H1 (cell line): ENCODE data around the gene ADIPOQ. TPM values are rescaled to one million over a fixed set of nuclear protein-coding genes. Genes with fewer than 3 reads are reported as not detected.

ENCODE experiments used
- CTCF ChIA-PET: fragments of 300-600 bp; sonication (Branson Sonifier 250); formaldehyde crosslinking; loops from one replicate; lab custom pipeline; 2021; ENCODE audit not compliant: partially characterized antibody; lab: Charles Lee
- POLR2A ChIA-PET: fragments of 300-600 bp; sonication (Branson Sonifier 250); formaldehyde crosslinking; loops from one replicate; lab custom pipeline; 2021; ENCODE audit warnings: inconsistent platforms; ENCODE audit not compliant: partially characterized antibody; lab: Charles Lee
- DNase-seq, 2 experiments: peaks; one replicate each; pipeline versions ENCODE4 v3.0.0 to v3.0.0-alpha.2; 2010 to 2022; ENCODE audit warnings: low spot score in 2 of 2, low read depth in 1 of 2, mixed read lengths in 1 of 2
- FAIRE-seq: peaks from 2 replicates; lab custom pipeline; 2011; peaks lifted over from hg19 to GRCh38; lab: Jason Lieb, UNC
- H2AFZ ChIP-seq: 2 replicates; pipeline ENCODE4 v1.8.1; 2012; ENCODE audit warnings: low read length, inconsistent platforms
- H2AK5ac ChIP-seq: 2 replicates; pipeline ENCODE4 v1.6.1; 2013; ENCODE audit warnings: low read depth, low read length
- H2BK120ac ChIP-seq: replicated peaks from 2 replicates; pipeline ENCODE3; 2013; ENCODE audit warnings: low read depth, low read length, inconsistent platforms
- H2BK12ac ChIP-seq: 2 replicates; pipeline ENCODE4 v1.6.1; 2013; ENCODE audit warnings: low read depth, low read length
- H2BK15ac ChIP-seq: 2 replicates; pipeline ENCODE4 v1.6.1; 2013; ENCODE audit warnings: low read length
- H2BK20ac ChIP-seq: 2 replicates; pipeline ENCODE4 v1.6.1; 2013; ENCODE audit warnings: low read length
- H2BK5ac ChIP-seq: 2 replicates; pipeline ENCODE4 v1.6.1; 2013; ENCODE audit warnings: low read depth, low read length
- H3K14ac ChIP-seq: 2 replicates; pipeline ENCODE4 v1.6.1; 2013; ENCODE audit warnings: inconsistent platforms; ENCODE audit not compliant: insufficient read length
- H3K18ac ChIP-seq: 2 replicates; pipeline ENCODE4 v1.6.1; 2013; ENCODE audit warnings: low read length; ENCODE audit errors: extremely low read depth
- H3K23ac ChIP-seq: 2 replicates; pipeline ENCODE4 v1.6.1; 2013; ENCODE audit warnings: inconsistent platforms; ENCODE audit not compliant: insufficient read length
- H3K23me2 ChIP-seq: 2 replicates; pipeline ENCODE4 v1.6.1; 2013; ENCODE audit warnings: low read depth, low read length
- H3K27ac ChIP-seq: 2 replicates; pipeline ENCODE4 v1.6.1; 2011; ENCODE audit warnings: low read depth, low read length, inconsistent platforms
- H3K27me3 ChIP-seq, 4 experiments: replicated peaks in 1 of 4; 1 replicate in 1 of 4; 2 replicates in 3 of 4; pipeline versions ENCODE4 v1.6.1 to v1.8.1; 2011 to 2013; ENCODE audit warnings: low read length in 3 of 4, mild to moderate bottlenecking in 3 of 4, inconsistent platforms in 2 of 4, mixed read lengths in 2 of 4, moderate library complexity in 1 of 4; ENCODE audit not compliant: control insufficient read depth in 3 of 4, insufficient read depth in 3 of 4; ENCODE audit errors: extremely low read depth in 1 of 4
- H3K36me3 ChIP-seq, 4 experiments: 2 replicates each; pipeline versions ENCODE4 v1.6.1 to v1.8.1; 2011 to 2013; ENCODE audit warnings: mild to moderate bottlenecking in 4 of 4, low read length in 3 of 4, moderate library complexity in 2 of 4, control low read depth in 1 of 4, inconsistent platforms in 1 of 4; ENCODE audit not compliant: insufficient read depth in 4 of 4, control insufficient read depth in 2 of 4
- H3K4ac ChIP-seq: replicated peaks from 2 replicates; pipeline ENCODE3; 2013; ENCODE audit warnings: low read length, low read depth, mixed read lengths, inconsistent platforms; ENCODE audit not compliant: insufficient read length
- H3K4me1 ChIP-seq, 4 experiments: replicated peaks in 1 of 4; 1 replicate in 1 of 4; 2 replicates in 3 of 4; pipeline versions ENCODE4 v1.6.1 to v1.8.1; 2011 to 2013; ENCODE audit warnings: low read length in 3 of 4, inconsistent platforms in 2 of 4, mixed read lengths in 1 of 4; ENCODE audit not compliant: insufficient read depth in 4 of 4, control insufficient read depth in 3 of 4
- H3K4me2 ChIP-seq, 2 experiments: 2 replicates each; pipeline versions ENCODE4 v1.6.1 to v1.8.1; 2011 to 2013; ENCODE audit warnings: low read depth in 2 of 2, low read length in 2 of 2, control low read depth in 1 of 2, inconsistent platforms in 1 of 2, mild to moderate bottlenecking in 1 of 2; ENCODE audit not compliant: insufficient read depth in 1 of 2
- H3K4me3 ChIP-seq, 4 experiments: fragments of 200-600, 300-600 bp in 1 of 4; sonication (generic), shearing (Covaris generic), sonication (Bioruptor Twin) in 1 of 4; 2 replicates each; pipeline versions ENCODE4 v1.5.1 to v1.8.1; 2011 to 2016; ENCODE audit warnings: low read length in 4 of 4, low read depth in 3 of 4, control low read depth in 2 of 4, inconsistent platforms in 2 of 4, mild to moderate bottlenecking in 2 of 4, mixed read lengths in 1 of 4, moderate library complexity in 1 of 4; ENCODE audit not compliant: insufficient read depth in 2 of 4; ENCODE audit errors: extremely low read depth in 1 of 4
- H3K56ac ChIP-seq: replicated peaks from 2 replicates; pipeline ENCODE3; 2013; ENCODE audit warnings: low read depth, mild to moderate bottlenecking, mixed read lengths, low read length, inconsistent platforms; ENCODE audit not compliant: insufficient read length
- H3K79me1 ChIP-seq: 2 replicates; pipeline ENCODE4 v1.6.1; 2013; ENCODE audit warnings: low read depth, low read length, control low read depth
- H3K79me2 ChIP-seq, 2 experiments: 2 replicates each; pipeline versions ENCODE4 v1.6.1 to v1.8.1; 2012 to 2013; ENCODE audit warnings: low read length in 2 of 2, mild to moderate bottlenecking in 2 of 2, inconsistent platforms in 1 of 2; ENCODE audit not compliant: insufficient read depth in 2 of 2, control insufficient read depth in 1 of 2
- H3K9ac ChIP-seq, 4 experiments: replicated peaks in 1 of 4; 1 replicate in 1 of 4; 2 replicates in 3 of 4; pipeline versions ENCODE4 v1.6.1 to v1.8.1; 2011 to 2013; ENCODE audit warnings: low read depth in 3 of 4, low read length in 3 of 4, control low read depth in 2 of 4, mild to moderate bottlenecking in 2 of 4, moderate library complexity in 2 of 4, inconsistent platforms in 1 of 4; ENCODE audit errors: extremely low read depth in 1 of 4
- H3K9me3 ChIP-seq, 2 experiments: 2 replicates each; pipeline versions ENCODE4 v1.6.1 to v1.8.1; 2012 to 2013; ENCODE audit warnings: mild to moderate bottlenecking in 2 of 2, moderate library complexity in 2 of 2, control low read depth in 1 of 2, inconsistent platforms in 1 of 2, low read depth in 1 of 2, low read length in 1 of 2, mixed read lengths in 1 of 2; ENCODE audit not compliant: insufficient read depth in 2 of 2
- H4K20me1 ChIP-seq, 2 experiments: replicated peaks in 1 of 2; 2 replicates each; pipeline versions ENCODE3 to v1.8.1; 2011 to 2013; ENCODE audit warnings: inconsistent platforms in 2 of 2, low read length in 2 of 2, mild to moderate bottlenecking in 1 of 2; ENCODE audit not compliant: insufficient read depth in 2 of 2, control insufficient read depth in 1 of 2
- H4K5ac ChIP-seq: 2 replicates; pipeline ENCODE4 v1.6.1; 2013; ENCODE audit warnings: low read length, low read depth, mixed read lengths, inconsistent platforms; ENCODE audit not compliant: insufficient read length
- H4K8ac ChIP-seq: 2 replicates; pipeline ENCODE4 v1.8.0; 2013; ENCODE audit warnings: mild to moderate bottlenecking, moderate library complexity, low read length, inconsistent platforms; ENCODE audit not compliant: insufficient read depth; ENCODE audit errors: extremely low read depth
- H4K91ac ChIP-seq: replicated peaks from 2 replicates; pipeline ENCODE3; 2013; ENCODE audit warnings: low read length, mixed read lengths, inconsistent platforms; ENCODE audit not compliant: insufficient read length
- ATF3 ChIP-seq: IDR thresholded peaks from 2 replicates; pipeline ENCODE4 v1.6.1; 2011; ENCODE audit warnings: low read depth, mild to moderate bottlenecking, low read length; ENCODE audit not compliant: insufficient read depth
- BACH1 ChIP-seq: IDR thresholded peaks from 2 replicates; pipeline ENCODE4 v1.6.1; 2012; ENCODE audit warnings: low read length, improper control_type of control experiment
- BRCA1 ChIP-seq: IDR thresholded peaks from 2 replicates; pipeline ENCODE4 v1.6.1; 2012; ENCODE audit warnings: low read depth, low read length, improper control_type of control experiment
- CHD1 ChIP-seq: IDR thresholded peaks from 2 replicates; pipeline ENCODE4 v1.6.1; 2012; ENCODE audit warnings: low read depth, low read length, improper control_type of control experiment
- CREB1 ChIP-seq: IDR thresholded peaks from 2 replicates; pipeline ENCODE4 v1.6.1; 2012; ENCODE audit warnings: inconsistent platforms
- CTBP2 ChIP-seq: IDR thresholded peaks from 2 replicates; pipeline ENCODE4 v1.7.0; 2011; ENCODE audit warnings: borderline replicate concordance, mild to moderate bottlenecking, moderate library complexity, mixed read lengths, low read length; ENCODE audit not compliant: insufficient read depth, insufficient read length
- FOSL1 ChIP-seq: IDR thresholded peaks from 2 replicates; pipeline ENCODE4 v1.6.1; 2011; ENCODE audit warnings: mild to moderate bottlenecking, low read depth, low read length, moderate library complexity; ENCODE audit not compliant: insufficient read depth
- GTF2F1 ChIP-seq: IDR thresholded peaks from 2 replicates; pipeline ENCODE4 v1.6.1; 2012; ENCODE audit warnings: low read depth, low read length, improper control_type of control experiment, borderline replicate concordance
- SP1 ChIP-seq: IDR thresholded peaks from 2 replicates; pipeline ENCODE4 v1.6.1; 2011; ENCODE audit warnings: low read depth, low read length
- SP2 ChIP-seq: IDR thresholded peaks from 2 replicates; pipeline ENCODE4 v1.6.1; 2012; ENCODE audit warnings: mild to moderate bottlenecking, low read length, inconsistent platforms
- WGBS, 2 experiments: shearing (Covaris generic) in 1 of 2; methylation state at CpG; one replicate each; pipeline versions ENCODE4 v1.1.6 to v1.1.7; 2013 to 2015; ENCODE audit warnings: low lambda C conversion rate in 2 of 2, mixed read lengths in 2 of 2, inconsistent platforms in 1 of 2, low coverage in 1 of 2, missing lambda C conversion rate in 1 of 2; ENCODE audit not compliant: insufficient replicate concordance in 2 of 2, insufficient coverage in 1 of 2, insufficient read length in 1 of 2; ENCODE audit errors: extremely low coverage in 1 of 2, missing lambda C conversion rate in 1 of 2; 5-methylcytosine and 5-hydroxymethylcytosine counted together
- polyA plus RNA-seq, 7 experiments: library from polyadenylated mRNA; depleted of rRNA in 3 of 7; stranded (reverse) in 5 of 7; unstranded in 2 of 7; fragments of >200 nt in 5 of 7; fragments of 200-250 nt in 2 of 7; gene quantifications; 1 replicate in 5 of 7; 2 replicates in 1 of 7; 4 replicates in 1 of 7; pipeline versions ENCODE4 v1.2.1 to v1.2.3, GENCODE V29; 2011 to 2013; ENCODE audit warnings: missing spikeins in 2 of 7, mixed read lengths in 2 of 7
- total RNA-seq: library from RNA; stranded (reverse); fragmentation: NEBNext Ultra II Directional; extraction: Animal tissue kit (Norgen Biotek cat#: 25700); gene quantifications from 2 replicates; pipeline ENCODE4 v1.2.1, GENCODE V29; 2021

ADIPOQ gene
- total and polyA plus RNA-seq, 2 of the 8 experiments (the other 6 are each of a cell fraction or from before 2014, with no cell fraction given): not detected

- no peak within 1 kb of the TSS for H3K14ac ChIP-seq
- H2BK20ac ChIP-seq: 0 out of 2 replicates have a peak within 1 kb of the TSS, but pooled peaks have one; percentile 72
- H3K4me1 ChIP-seq: peaks cover 0 to 9% (median 3%) of the 10 kb centered on the region in 4 experiments; a peak in 3 of 7 replicates
- peak within 1 kb of the TSS; percentile 97 for H4K5ac ChIP-seq
- peaks cover 4 to 35% (median 16%) of the 10 kb centered on the region in 4 experiments; a peak in 6 of 8 replicates for H3K36me3 ChIP-seq
- no peak within 1 kb of the TSS for H3K23ac ChIP-seq
- POLR2A ChIA-PET: interaction anchor here (0.6 to 12.4 kb wide), 15 partner anchors 8 to 237 kb away, joined by 3 to 166 read pairs (median 8); partner anchors contain the start of genes DNAJB11, EIF4A2 and ST6GAL1
- H3K27me3 ChIP-seq: no peaks in the 10 kb centered on the region
- H3K4me2 ChIP-seq: peak within 1 kb of the TSS; percentile 89 to 91
- peak within 1 kb of the TSS; percentile 79 for H2AFZ ChIP-seq
- no peak within 1 kb of the TSS; the same call in none of the 2 replicates for H2BK12ac ChIP-seq
- peaks cover 0 to 22% of the 10 kb centered on the region in 2 experiments; a peak in 2 of 4 replicates for H3K79me2 ChIP-seq
- H4K20me1 ChIP-seq: no peaks in the 10 kb centered on the region
- FAIRE-seq: no peak
- H3K4me3 ChIP-seq: peak within 1 kb of the TSS; percentile 72 to 97 (median 82)
- H2AK5ac ChIP-seq: peak within 1 kb of the TSS; percentile 94; the same call in 1 of the 2 replicates
- H3K79me1 ChIP-seq: peaks cover 2% of the 10 kb centered on the region; the same call in 1 of the 2 replicates
- no peaks in the 10 kb centered on the region for H3K9me3 ChIP-seq
- peak within 1 kb of the TSS; percentile 99 for H3K18ac ChIP-seq
- H2BK15ac ChIP-seq: peak within 1 kb of the TSS; percentile 94; the same call in 1 of the 2 replicates
- peak within 1 kb of the TSS; percentile 97; the same call in 1 of the 2 replicates for H4K8ac ChIP-seq
- peak within 1 kb of the TSS; percentile 92 for H2BK120ac ChIP-seq
- H3K56ac ChIP-seq: peak within 1 kb of the TSS; percentile 97
- CTCF ChIA-PET: interaction anchor here (1.0 to 2.0 kb wide), 2 partner anchors 13 to 15 kb away, joined by 7 to 10 read pairs; no protein-coding TSS in a partner anchor
- H3K4ac ChIP-seq: peak within 1 kb of the TSS; percentile 89
- H3K27ac ChIP-seq: peak within 1 kb of the TSS; percentile 97
- WGBS, 2 experiments: 3% methylated on average over 70 of the region's 70 CpGs; no CpG with 5 or more reads in 1 of the 2 experiments
- DNase-seq: peak in 1 of 2 experiments; percentile 89
- H2BK5ac ChIP-seq: peak within 1 kb of the TSS; percentile 97
- H3K9ac ChIP-seq: peak within 1 kb of the TSS; percentile 95 to 97 (median 95)
- H3K23me2 ChIP-seq: peaks cover 11% of the 10 kb centered on the region
- peak within 1 kb of the TSS; percentile 94 for H4K91ac ChIP-seq
- TF ChIP-seq ATF3 (no peak), SP2 (no peak), FOSL1 (no peak), CHD1 (0 out of 2 replicates have a peak, but pooled peaks have one; percentile 47), SP1 (no peak), CREB1 (peak; percentile 96), BRCA1 (no peak), GTF2F1 (no peak), BACH1 (no peak), CTBP2 (no peak)
These were observed 36.1 kb upstream of the ADIPOQ start, which contains the start of gene RFC4 for GRCh38 chr3:186806089-186807055. Gene RFC4, minus strand, starts transcription at chr3:186806482. Its CDS starts 1,769 bp downstream, at chr3:186804713.
